Smooth muscle cell (in vitro differentiated cells): ENCODE results near the gene NCOR1. TPM values are rescaled to one million over a fixed set of nuclear protein-coding genes. Genes with fewer than 3 reads are reported as not detected.
"Not testable (repeated sequence)": the region's sequence is repeated elsewhere in the genome, so short reads cannot be mapped to it uniquely, and the experiment has no call there.

Experiments
- DNase-seq: peaks from one replicate; lab custom pipeline; 2025; ENCODE audit not compliant: unreplicated experiment; lab: John Stamatoyannopoulos, UW
- H2AFZ ChIP-seq: fragments of 200-600 bp; sonication (generic); 2 replicates; pipeline ENCODE4 v1.6.0; 2016; ENCODE audit warnings: antibody characterized with exemption, low read depth, mild to moderate bottlenecking
- H3F3A ChIP-seq: fragments of 200-600 bp; sonication (generic); 2 replicates; pipeline ENCODE4 v1.6.0; 2017; ENCODE audit warnings: antibody characterized with exemption, low read depth
- H3K27ac ChIP-seq: fragments of 200-600 bp; sonication (generic); 2 replicates; pipeline ENCODE4 v1.5.1; 2016; ENCODE audit warnings: low read depth, mild to moderate bottlenecking
- H3K27me3 ChIP-seq: fragments of 200-600 bp; sonication (generic); 2 replicates; pipeline ENCODE4 v1.6.1; 2016; ENCODE audit warnings: low read depth, mild to moderate bottlenecking
- H3K36me3 ChIP-seq: fragments of 200-600 bp; sonication (generic); 2 replicates; pipeline ENCODE4 v1.5.1; 2016; ENCODE audit warnings: low read depth
- H3K4me1 ChIP-seq: fragments of 200-600 bp; sonication (generic); 2 replicates; pipeline ENCODE4 v1.5.1; 2016; ENCODE audit warnings: low read depth
- H3K4me2 ChIP-seq: fragments of 200-600 bp; sonication (generic); 2 replicates; pipeline ENCODE4 v1.6.0; 2016; ENCODE audit warnings: mild to moderate bottlenecking
- H3K4me3 ChIP-seq: fragments of 200-600 bp; sonication (generic); 2 replicates; pipeline ENCODE4 v1.5.1; 2016; ENCODE audit warnings: mild to moderate bottlenecking
- H3K79me2 ChIP-seq: fragments of 200-600 bp; sonication (generic); 2 replicates; pipeline ENCODE4 v1.6.0; 2016; ENCODE audit warnings: low read depth, mild to moderate bottlenecking
- H3K9ac ChIP-seq: fragments of 200-600 bp; sonication (generic); 2 replicates; pipeline ENCODE4 v1.6.0; 2016; ENCODE audit warnings: low read depth
- H3K9me3 ChIP-seq: fragments of 200-600 bp; sonication (generic); replicated peaks from 2 replicates; pipeline ENCODE4 v1.5.1; 2016; ENCODE audit warnings: low read depth
- H4K20me1 ChIP-seq: fragments of 200-600 bp; sonication (generic); 2 replicates; pipeline ENCODE4 v1.6.0; 2016; ENCODE audit warnings: low read depth
- CTCF ChIP-seq: fragments of 200-600 bp; sonication (generic); IDR thresholded peaks from 2 replicates; pipeline ENCODE4 v1.5.1; 2017; ENCODE audit warnings: borderline replicate concordance, mild to moderate bottlenecking, antibody characterized with exemption; ENCODE audit not compliant: insufficient read depth, poor library complexity, severe bottlenecking
- WGBS: methylation state at CpG from one replicate; pipeline ENCODE4 v1.1.7; 2016; ENCODE audit warnings: low lambda C conversion rate; 5-methylcytosine and 5-hydroxymethylcytosine counted together
- polyA plus RNA-seq: library from polyadenylated mRNA; unstranded; fragments of >200 nt; fragmentation: Nextera tagmentation; extraction: Ambion mirVana; gene quantifications from 2 replicates; pipeline ENCODE4 v1.2.1, GENCODE V29; 2016
- total RNA-seq: library from RNA; depleted of rRNA; stranded (reverse); fragments of >200 nt; gene quantifications from 2 replicates; pipeline ENCODE4 v1.2.3, GENCODE V29; 2014

Gene NCOR1
- total and polyA plus RNA-seq, 2 experiments from 2014 or later: 79.1 to 119 TPM

- H3K4me1 ChIP-seq: no peaks in the 10 kb centered on the region
- 83% methylated on average over 5 of the region's 5 CpGs for WGBS
- H3K27me3 ChIP-seq: no peaks in the 10 kb centered on the region
- H4K20me1 ChIP-seq: no peaks in the 10 kb centered on the region
- no peak for TF ChIP-seq CTCF
- no peak overlapping the region for H3K4me2 ChIP-seq
- no peaks in the 10 kb centered on the region for H3K36me3 ChIP-seq
- H3K27ac ChIP-seq: no peak overlapping the region
- peaks cover 10% of the 10 kb centered on the region for H3F3A ChIP-seq
- DNase-seq: no peak
- no peak overlapping the region for H3K4me3 ChIP-seq
- no peaks in the 10 kb centered on the region for H3K9me3 ChIP-seq
- peaks cover 3% of the 10 kb centered on the region for H3K79me2 ChIP-seq
- no peak overlapping the region for H2AFZ ChIP-seq
- no peak overlapping the region for H3K9ac ChIP-seq
Measured at GRCh38 chr17:16243385-16243784, 28.1 kb upstream of the NCOR1 start.

- no peak for TF ChIP-seq CTCF
- Histone ChIP-seq H2AFZ (no peak overlapping the region), H4K20me1 (no peaks in the 10 kb centered on the region)
Measured at GRCh38 chr17:16241906-16242399, 26.6 kb upstream of the NCOR1 start.

GRCh38 chr17:16239931-16240330 lies 24.6 kb upstream of the NCOR1 start:
- peaks cover 10% of the 10 kb centered on the region for H3F3A ChIP-seq
- H3K79me2 ChIP-seq: peaks cover 8% of the 10 kb centered on the region
- no peak overlapping the region for H2AFZ ChIP-seq
- H3K9me3 ChIP-seq: no peaks in the 10 kb centered on the region
- H3K27ac ChIP-seq: no peak overlapping the region
- no peaks in the 10 kb centered on the region for H3K36me3 ChIP-seq
- 95% methylated on average over 3 of the region's 3 CpGs for WGBS
- no peaks in the 10 kb centered on the region for H4K20me1 ChIP-seq
- H3K4me1 ChIP-seq: no peaks in the 10 kb centered on the region
- no peak overlapping the region for H3K4me3 ChIP-seq
- no peaks in the 10 kb centered on the region for H3K27me3 ChIP-seq
- no peak overlapping the region for H3K9ac ChIP-seq
- TF ChIP-seq CTCF: no peak
- no peak overlapping the region for H3K4me2 ChIP-seq
- DNase-seq: no peak

More at GRCh38 chr17:16241906-16242399, 26.6 kb upstream of the NCOR1 start:
- no peak for DNase-seq
- Histone ChIP-seq H3F3A (peaks cover 10% of the 10 kb centered on the region), H3K9me3 (no peaks in the 10 kb centered on the region), H3K36me3 (no peaks in the 10 kb centered on the region), H3K27me3 (no peaks in the 10 kb centered on the region), H3K79me2 (peaks cover 3% of the 10 kb centered on the region), H3K4me1 (no peaks in the 10 kb centered on the region), H3K27ac (no peak overlapping the region), H3K9ac (no peak overlapping the region), H3K4me2 (no peak overlapping the region), H3K4me3 (no peak overlapping the region)

GRCh38 chr17:16232391-16232790 lies 17.1 kb upstream of the NCOR1 start:
- no peak for DNase-seq
- Histone ChIP-seq H2AFZ (no peak overlapping the region), H3K79me2 (peaks cover 10% of the 10 kb centered on the region), H3K4me3 (no peak overlapping the region), H3K27ac (no peak overlapping the region), H3K4me2 (no peak overlapping the region), H3K4me1 (no peaks in the 10 kb centered on the region), H4K20me1 (no peaks in the 10 kb centered on the region), H3K9me3 (no peaks in the 10 kb centered on the region), H3K9ac (no peak overlapping the region), H3K27me3 (no peaks in the 10 kb centered on the region), H3F3A (no peaks in the 10 kb centered on the region), H3K36me3 (no peaks in the 10 kb centered on the region)
- 96% methylated on average over 1 of the region's 1 CpG for WGBS
- TF ChIP-seq CTCF: no peak

GRCh38 chr17:16229912-16230561 lies 14.7 kb upstream of the NCOR1 start:
- H3F3A ChIP-seq: not testable (repeated sequence)

More at GRCh38 chr17:16229912-16230561, 14.7 kb upstream of the NCOR1 start:
- H3K9ac ChIP-seq, H3K4me2 ChIP-seq, H3K36me3 ChIP-seq, H4K20me1 ChIP-seq, H3K27me3 ChIP-seq, H3K4me1 ChIP-seq, H2AFZ ChIP-seq, H3K4me3 ChIP-seq, H3K27ac ChIP-seq, DNase-seq, H3K79me2 ChIP-seq, H3K9me3 ChIP-seq: not testable (repeated sequence)
- 91% methylated on average over 7 of the region's 8 CpGs for WGBS
